ENCODE results near the gene PPP1R11.

The PPP1R11 gene

GRCh38 chr6:30075790-30076732 lies 9.1 kb downstream of the PPP1R11 start:
- DNase-seq (ENCODE audit: low read depth in 2 of 2) = no peak
- H3K4me3 ChIP-seq (replicated peaks in 1 of 2; ENCODE audit: low read depth in 2 of 2, low read length in 2 of 2) = no peak overlapping the region
- TF ChIP-seq, protein P1, sequence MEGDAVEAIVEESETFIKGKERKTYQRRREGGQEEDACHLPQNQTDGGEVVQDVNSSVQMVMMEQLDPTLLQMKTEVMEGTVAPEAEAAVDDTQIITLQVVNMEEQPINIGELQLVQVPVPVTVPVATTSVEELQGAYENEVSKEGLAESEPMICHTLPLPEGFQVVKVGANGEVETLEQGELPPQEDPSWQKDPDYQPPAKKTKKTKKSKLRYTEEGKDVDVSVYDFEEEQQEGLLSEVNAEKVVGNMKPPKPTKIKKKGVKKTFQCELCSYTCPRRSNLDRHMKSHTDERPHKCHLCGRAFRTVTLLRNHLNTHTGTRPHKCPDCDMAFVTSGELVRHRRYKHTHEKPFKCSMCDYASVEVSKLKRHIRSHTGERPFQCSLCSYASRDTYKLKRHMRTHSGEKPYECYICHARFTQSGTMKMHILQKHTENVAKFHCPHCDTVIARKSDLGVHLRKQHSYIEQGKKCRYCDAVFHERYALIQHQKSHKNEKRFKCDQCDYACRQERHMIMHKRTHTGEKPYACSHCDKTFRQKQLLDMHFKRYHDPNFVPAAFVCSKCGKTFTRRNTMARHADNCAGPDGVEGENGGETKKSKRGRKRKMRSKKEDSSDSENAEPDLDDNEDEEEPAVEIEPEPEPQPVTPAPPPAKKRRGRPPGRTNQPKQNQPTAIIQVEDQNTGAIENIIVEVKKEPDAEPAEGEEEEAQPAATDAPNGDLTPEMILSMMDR (IDR thresholded peaks at IDR 0.05; ENCODE audit: low read depth, low read length) = peak; percentile 42

- no peak for DNase-seq (ENCODE audit: low read depth in 2 of 2)
- H3K4me3 ChIP-seq (replicated peaks in 1 of 2; ENCODE audit: low read depth in 2 of 2, low read length in 2 of 2) = no peak overlapping the region
- TF ChIP-seq, protein P1 (IDR thresholded peaks at IDR 0.05; ENCODE audit: low read depth, low read length) = no peak
Observed at GRCh38 chr6:30077218-30077617, 10.2 kb downstream of the PPP1R11 start.

- TF ChIP-seq, protein P1 (IDR thresholded peaks at IDR 0.05; ENCODE audit: low read depth, low read length) = no peak
- no peak overlapping the region for H3K4me3 ChIP-seq (replicated peaks in 1 of 2; ENCODE audit: low read depth in 2 of 2, low read length in 2 of 2)
- DNase-seq (ENCODE audit: low read depth in 2 of 2) = no peak
Observed at GRCh38 chr6:30087876-30088275, 20.9 kb downstream of the PPP1R11 start.

DNA sequence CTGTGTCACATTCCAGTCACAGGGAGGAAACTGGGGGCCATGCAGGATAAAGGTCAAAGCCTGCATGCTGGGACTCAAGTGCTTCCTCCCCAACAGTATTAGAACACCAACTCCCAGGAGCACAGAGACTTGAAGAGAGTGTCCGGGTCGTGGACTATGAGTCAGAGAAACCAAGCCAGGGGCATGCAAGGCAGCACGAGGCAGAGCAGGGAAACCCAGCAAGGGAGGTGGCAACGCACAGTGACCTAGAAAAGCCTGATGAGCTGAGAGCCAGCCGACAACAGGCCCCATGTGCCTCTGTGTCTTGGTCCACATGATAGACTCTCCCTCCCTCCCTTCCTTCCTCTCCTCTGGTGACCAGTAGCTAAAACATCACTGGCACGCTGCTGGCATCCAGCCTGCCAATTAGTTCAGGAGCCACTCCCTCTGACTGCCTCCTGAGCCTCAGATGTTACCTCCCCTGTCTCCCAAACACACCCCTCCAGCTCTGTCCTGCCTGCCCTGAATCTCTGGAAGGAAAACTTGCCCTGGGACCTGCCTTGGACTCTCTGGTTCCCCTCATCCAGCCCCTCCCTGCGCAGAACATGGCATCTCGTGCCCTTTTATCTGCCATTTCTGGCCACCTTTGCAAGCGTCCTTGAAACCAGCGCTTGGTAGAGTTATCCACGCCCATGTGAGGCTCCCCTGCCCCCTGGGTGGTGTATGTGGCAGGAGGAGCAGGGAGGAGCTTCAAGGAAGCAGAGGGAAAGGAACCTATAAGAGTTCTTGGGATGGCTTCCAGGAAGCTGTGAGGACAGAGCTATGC lies 24.8 kb downstream of the PPP1R11 start:
- DNase-seq (ENCODE audit: low read depth in 2 of 2) = peak; percentile 67 to 75
- no peak overlapping the region for H3K4me3 ChIP-seq (replicated peaks in 1 of 2; ENCODE audit: low read depth in 2 of 2, low read length in 2 of 2)
- TF ChIP-seq, protein P1 (IDR thresholded peaks at IDR 0.05; ENCODE audit: low read depth, low read length) = no peak

GRCh38 chr6:30092852-30093543 lies 26.0 kb downstream of the PPP1R11 start:
- no peak overlapping the region for H3K4me3 ChIP-seq (replicated peaks in 1 of 2; ENCODE audit: low read depth in 2 of 2, low read length in 2 of 2)
- TF ChIP-seq, protein P1 (IDR thresholded peaks at IDR 0.05; ENCODE audit: low read depth, low read length) = no peak
- no peak for DNase-seq (ENCODE audit: low read depth in 2 of 2)

GRCh38 chr6:30093951-30094661 lies 27.1 kb downstream of the PPP1R11 start:
- H3K4me3 ChIP-seq (replicated peaks in 1 of 2; ENCODE audit: low read depth in 2 of 2, low read length in 2 of 2) = no peak overlapping the region
- DNase-seq (ENCODE audit: low read depth in 2 of 2) = no peak
- TF ChIP-seq, protein P1 (IDR thresholded peaks at IDR 0.05; ENCODE audit: low read depth, low read length) = no peak

Measured in cardiac fibroblast (primary cell).